HG02763 (cell line): Measurements from ENCODE around the gene HOXC13.

Experiments
- ATAC-seq: cut with Tn5 transposase; IDR thresholded peaks from one replicate; pipeline ENCODE4 v1.9.1; 2021; ENCODE audit warnings: mild to moderate bottlenecking, moderate library complexity; ENCODE audit not compliant: unreplicated experiment

HOXC13 gene, protein sequence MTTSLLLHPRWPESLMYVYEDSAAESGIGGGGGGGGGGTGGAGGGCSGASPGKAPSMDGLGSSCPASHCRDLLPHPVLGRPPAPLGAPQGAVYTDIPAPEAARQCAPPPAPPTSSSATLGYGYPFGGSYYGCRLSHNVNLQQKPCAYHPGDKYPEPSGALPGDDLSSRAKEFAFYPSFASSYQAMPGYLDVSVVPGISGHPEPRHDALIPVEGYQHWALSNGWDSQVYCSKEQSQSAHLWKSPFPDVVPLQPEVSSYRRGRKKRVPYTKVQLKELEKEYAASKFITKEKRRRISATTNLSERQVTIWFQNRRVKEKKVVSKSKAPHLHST

DNA sequence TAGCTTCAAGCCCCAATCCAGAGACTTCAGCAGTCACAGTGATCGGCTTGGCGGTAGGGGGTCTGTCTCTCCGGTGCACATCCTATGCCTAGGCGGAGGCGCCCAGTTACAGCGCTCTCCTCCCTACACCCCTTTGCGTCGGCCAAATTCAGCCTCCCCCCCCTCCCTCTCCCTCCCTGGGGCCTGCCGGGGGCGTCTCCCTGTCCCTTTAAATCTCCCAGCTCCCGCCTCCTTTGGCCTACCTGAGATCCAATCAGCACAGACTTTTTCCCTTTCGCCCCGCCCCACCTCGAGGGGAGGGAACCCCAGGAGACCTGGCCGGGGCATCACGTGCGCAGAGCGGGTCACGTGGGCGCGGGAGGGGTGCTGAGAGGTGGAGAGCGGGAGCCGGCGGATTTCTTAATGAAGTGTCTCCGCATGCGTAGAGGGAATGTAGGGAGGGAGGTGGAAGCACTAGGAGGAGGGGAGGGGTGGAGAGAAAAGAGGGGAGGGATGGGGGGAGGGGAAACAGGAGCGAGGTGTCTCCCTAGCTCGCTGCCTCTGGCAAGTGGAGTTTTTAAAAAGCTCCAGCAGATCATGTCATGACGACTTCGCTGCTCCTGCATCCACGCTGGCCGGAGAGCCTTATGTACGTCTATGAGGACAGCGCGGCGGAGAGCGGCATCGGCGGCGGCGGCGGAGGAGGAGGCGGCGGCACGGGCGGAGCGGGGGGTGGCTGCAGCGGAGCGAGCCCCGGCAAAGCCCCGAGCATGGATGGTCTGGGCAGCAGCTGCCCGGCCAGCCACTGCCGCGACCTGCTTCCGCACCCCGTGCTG, at the start of gene HOXC13:
TSS of gene HOXC13 (plus strand) at position 506 of the 815 bp plus-strand sequence. CDS start at position 582, 76 bp downstream.
- no peak for ATAC-seq

DNA sequence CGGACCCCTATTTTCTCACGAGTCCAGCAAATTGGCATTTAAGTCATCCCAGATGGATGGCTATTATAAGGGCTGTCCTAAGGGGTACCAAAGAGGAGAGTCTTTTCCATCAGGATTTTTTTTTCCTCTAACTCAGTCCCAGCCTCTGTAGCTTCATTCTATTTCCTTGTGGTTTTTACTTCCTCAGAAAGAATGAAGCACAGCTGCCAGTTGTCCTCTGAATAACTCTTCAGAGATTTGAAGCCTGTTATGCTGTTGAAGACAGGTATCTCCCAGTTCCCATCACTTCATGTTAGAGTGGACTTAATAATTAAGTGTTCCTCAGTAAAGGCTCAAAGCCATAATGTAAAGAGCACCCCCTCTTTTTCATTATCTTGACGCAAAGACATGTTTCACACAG, 48.5 kb upstream of the HOXC13 start:
- ATAC-seq, result no peak

DNA sequence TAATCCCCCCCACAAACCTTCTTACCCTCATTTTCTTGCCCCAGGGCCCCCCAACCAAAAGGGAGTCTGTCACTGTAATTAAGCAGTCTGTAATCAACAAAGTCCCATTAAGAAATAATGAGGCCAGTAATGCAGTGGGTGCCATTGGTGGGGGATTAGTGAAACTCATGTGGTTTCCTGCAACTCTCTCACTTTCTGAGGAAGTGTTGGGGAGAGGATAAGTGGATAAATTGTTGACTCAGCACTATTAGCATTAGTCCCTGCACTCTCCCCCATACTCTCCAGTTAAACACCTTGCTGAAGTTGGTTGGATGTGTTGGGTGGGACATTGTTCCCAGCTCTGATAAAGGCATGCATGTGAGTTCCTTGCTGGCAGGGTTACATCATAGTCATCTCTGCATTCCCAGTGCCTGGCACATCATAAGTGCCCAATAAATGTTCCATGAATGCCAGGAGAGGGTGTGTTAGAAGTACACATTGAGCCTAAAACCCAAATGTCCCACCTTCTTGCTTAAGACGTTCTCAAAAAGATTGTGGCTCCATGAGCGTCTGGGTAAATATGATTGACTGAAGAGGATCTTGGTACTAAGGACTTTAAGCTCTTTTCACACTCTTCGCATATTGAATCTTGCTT, 45.8 kb upstream of the HOXC13 start:
- no peak for ATAC-seq

DNA sequence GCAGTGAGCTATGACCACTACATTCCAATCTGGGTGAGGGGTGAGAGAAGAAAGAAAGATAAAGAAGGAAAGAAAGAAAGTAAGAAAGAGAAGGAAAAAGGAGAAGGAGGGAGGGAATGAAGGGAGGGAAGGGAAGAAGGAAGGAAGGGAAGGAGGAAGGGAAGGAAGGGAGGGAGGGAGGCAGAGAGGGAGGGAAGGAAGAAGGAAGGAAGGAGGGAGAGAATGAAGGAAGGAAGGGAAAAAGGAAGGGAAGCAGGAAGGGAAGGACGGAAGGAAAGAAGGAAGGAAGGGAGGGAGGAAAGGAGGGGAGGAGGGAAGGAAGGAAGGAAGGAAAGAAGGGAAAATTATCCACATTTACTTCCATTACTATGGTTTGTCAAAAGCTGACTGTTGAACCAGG, 39.4 kb upstream of the HOXC13 start:
- no peak for ATAC-seq

DNA sequence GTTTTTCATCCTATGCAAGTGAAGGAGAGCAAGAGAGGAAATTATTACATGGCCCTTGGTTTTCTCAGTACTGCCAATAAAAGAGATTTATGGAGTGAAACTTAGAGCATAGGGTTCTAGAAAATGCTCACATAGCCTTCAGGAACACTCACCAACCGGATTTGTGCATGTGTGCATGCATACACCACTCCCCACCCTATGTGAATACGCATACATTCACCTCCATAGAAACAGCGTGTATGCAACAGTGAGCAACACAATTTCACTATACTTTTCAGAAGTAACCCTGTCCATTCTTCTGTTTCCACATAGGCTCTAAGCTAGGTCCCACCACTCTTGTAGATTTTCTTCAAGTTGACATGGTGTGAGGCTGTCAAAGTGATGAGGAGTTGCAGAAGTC, 31.5 kb upstream of the HOXC13 start:
- ATAC-seq, result no peak

DNA sequence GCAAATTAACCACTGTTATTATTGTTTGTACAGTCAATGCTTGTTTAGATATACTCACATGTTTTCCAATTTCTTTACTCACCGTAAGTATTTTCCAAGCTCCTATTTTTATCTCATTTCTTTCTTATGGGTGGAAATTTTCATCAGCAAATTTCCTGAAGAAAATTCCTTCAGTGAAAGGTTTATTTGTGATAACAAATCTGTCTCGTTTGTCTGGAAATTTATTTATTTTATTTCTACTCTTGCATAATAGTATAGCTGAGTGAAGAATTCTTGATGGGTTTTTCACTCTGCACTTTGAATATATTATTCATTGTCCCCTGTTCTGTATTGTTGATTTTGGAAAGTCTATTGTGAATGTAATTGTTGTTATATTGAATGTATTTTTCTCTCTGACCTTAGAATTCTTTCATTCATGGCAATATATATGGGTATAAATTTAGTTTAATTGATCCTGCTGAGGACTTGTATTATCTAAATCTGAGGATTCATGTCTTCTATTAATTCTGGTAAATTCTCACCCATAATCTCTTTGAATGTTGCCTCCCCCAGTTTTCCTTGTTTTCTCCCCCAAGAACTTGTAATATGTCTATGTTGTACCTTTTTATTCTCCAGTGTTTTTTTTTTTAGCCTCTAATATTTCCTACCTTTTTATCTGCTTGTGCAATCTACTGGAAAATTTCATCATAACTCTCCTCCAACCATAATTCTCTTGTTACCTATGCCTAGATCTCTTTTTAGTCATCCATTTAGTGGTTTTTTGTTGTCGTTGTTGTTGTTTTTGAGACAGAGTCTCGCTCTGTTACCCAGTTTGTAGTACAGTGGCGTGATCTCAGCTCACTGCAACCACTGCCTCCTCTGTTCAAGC, 21.6 kb upstream of the HOXC13 start:
- ATAC-seq, result no peak

DNA sequence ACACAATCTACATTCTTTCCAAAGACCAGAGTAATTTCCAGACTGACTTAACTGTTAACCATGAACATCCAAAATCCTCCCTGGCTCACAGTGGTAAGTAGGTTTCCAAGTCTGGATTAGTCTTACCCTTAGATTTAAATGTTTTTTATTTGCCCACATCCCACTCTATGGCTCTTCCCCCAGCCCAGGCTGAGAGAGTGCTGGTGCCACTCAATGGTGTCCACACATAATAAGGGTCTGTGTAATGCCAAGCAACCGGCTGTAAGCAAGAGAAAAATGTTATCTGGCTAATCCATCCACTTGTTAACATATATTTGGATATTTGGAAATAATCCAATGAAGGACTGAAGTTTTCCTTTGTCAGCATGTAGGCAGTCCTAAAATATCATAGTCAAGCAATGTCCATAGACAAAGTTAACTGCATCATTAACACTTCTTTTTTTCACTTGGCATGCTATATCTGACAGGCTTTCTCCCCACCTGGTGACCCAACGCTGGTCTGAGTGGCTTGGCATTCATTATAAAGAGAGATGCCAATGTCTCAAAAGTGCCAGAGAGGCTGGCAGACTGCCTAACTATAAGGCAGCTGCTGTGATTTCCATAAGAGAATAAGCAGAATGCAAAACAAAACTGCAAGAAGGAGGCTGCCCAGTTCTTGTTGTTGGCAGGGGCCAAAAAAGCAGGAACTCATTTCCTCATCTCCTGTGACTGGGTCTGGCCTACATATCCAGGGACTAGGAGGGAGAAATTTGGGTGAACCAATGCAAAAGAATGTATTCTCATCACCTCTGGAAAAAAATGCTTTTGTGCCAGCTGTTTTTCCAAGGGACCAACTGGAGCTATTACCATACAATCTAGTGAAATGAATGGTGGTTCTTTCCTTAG, 13.9 kb upstream of the HOXC13 start:
- no peak for ATAC-seq

DNA sequence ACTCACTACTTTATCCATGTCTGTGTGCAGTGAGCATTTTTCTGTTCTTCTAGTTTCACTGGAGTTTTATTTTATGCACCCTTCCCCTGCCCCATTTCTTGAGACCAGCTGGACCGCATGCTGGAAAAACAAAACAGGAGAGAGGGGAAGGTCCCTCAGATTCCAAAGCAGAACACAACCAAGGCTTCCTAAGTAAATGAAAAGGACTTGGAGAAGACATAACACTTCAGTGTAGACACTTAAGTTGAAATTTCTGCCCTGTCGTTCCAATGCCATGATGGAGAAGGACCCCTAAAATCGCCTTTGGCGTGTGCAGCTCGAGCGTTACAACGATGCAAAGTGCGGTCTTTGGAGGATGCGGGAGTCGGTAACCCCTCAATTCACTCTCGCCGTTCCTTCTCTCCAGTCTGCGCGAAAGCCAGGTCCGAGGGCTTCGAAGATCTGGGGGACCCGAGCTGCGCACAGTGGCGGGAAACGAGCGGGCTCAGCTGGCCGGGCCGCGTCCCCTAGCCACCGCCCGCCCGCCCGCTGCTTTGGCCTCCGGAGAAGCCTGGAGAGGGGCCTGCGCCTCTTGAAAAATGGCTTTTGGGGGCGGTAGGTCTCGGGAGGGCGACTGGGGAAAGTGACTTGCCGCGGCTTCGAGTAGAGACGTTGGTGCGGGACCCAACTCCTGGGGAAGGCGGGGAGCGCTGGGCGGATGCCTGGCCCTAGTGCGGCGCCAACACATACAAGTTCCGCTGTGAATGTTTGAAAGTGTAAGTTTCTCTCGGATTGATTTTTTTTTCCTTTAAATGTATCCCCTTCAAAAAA, 11.2 kb upstream of the HOXC13 start:
- ATAC-seq, result no peak

DNA sequence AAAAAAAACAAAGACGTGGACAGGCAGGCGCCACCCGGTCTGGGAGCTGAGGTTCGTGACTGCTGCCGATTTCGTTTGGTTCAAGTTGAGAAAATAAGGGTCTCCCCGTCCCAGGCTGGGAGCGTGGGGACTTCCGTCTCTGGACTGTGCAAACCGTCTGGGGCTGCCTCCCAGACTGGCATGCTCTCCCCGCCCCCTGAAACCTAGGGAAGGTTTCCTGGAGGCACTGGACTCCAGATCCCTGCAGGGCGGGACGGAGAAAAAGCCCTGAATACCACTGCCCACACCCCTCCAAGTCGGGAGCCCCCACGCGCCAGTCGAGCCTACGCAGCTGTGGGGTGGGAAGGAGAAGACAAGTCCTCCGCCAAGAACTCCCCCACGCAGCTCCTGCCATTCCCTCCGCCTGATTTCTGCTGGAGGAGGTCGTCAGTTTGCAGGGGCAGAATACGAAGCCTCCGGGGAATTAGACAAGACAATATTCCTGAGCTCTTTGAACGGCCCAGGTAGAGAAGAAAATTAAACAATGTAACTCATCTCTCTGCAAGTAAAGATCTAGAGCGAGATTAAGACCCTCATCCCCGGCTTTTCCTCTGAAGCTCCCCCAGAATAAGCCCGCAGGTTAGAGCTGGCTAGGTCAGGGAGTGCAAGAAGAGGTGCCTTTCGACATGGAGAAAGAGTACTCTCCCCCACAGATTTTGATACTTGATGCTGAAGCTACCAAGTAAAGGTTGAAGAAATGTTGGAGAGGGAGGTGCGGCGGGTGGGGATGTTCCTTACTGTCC, 10.4 kb upstream of the HOXC13 start:
- ATAC-seq, result no peak

DNA sequence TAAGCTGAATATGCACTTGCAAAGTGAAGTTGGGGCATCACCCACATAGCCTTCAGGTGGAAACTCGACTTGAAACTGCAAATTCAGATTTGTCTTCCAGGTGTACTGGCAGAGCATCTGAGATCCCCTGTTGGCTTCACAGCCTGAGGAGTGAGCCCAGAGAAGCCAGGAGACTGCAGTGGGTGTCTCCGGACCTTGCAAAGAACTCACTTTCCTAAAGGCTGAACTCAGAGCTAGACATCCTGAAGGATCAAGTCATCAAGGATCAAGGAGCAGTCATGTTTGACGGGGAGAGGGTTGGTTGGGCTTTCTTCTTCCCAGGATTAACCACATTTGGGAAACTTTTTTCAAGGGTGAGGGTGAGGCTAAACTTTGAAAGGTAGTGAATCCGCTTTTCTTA, 9.1 kb upstream of the HOXC13 start:
- ATAC-seq, result no peak

DNA sequence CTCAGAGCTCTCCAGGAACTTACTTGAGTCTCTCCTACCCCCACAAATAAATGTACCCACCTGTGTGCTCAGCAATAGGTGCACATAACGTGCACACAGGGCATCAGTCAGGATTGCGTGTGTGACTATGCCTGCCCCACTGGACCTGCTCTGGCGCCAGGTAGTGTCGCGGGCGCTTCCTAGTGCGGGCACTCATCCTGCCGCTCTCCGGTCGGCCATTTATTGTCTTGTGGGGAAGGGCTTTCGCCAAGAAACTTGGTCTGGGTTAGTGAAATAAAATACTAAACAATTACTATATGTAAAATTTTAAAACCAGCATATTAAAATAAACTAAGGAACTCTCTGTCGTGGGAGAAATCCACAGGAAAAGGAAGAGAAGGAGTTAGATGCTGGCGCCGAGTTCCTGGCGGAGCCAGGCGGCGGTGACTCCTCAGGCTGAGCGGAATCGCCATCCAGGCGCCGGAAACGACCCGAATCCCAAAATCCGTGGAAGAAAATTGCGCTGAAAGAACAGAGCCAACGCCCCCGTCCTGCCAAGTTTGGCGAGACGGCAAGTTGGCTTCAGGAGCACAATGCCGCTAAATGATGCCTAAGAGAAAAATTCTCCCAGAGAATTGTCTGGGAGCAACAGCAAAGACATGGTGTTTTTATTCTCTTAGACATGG, 7.9 kb upstream of the HOXC13 start:
- ATAC-seq, result no peak

DNA sequence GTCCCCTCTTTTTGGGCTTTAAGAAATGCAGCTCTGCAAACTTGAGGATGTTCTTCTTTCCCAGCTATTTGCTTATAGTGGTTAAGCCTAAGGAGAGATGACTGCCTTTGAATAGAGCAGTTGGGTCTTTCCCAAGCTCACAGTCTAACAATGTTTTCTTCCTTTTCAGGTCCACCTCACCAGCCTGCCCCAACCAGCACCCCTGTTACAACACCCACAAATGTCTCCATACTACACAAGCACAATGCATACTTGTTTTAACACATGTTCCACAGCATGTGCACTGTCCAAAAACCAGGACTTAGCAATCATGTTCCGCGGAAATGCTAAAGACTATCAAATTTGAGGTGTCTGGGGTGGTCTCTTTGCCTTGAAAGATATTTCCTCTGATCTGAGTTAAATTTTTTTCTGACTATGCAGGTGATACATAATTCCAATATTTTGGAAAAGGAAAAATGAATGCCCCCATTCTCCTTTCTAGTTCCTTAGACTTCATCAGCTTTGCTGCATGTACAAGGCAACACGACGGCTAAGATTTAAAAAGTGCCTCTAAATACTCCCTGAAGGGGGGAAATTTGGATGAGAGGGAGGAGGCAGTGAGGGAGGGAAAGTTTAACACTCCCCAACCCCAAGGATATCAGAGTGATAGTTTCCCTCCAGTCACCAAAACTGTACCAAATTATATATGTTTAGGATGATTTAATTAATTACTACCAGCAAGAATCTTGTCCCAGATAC, 6.6 kb upstream of the HOXC13 start:
- no peak for ATAC-seq

DNA sequence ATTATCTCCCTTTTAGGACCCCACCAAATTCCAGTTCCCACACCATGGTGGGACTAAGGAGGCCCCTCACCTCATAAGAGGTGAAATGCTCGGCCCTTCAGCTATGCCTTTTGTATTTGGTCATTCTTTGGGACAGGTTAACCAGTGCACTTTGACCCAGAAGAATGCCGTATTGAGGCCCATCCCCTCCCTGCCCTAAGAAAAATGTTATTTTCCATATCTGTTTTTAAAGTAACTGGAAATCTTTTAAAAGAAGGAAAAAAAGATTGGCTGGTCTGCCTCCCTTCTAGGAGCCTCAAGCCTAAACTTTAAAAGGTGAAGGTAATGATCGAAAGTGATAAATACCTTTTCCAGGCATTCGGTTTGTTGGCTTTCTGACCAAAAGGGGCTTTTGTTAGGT, 5.7 kb upstream of the HOXC13 start:
- no peak for ATAC-seq

DNA sequence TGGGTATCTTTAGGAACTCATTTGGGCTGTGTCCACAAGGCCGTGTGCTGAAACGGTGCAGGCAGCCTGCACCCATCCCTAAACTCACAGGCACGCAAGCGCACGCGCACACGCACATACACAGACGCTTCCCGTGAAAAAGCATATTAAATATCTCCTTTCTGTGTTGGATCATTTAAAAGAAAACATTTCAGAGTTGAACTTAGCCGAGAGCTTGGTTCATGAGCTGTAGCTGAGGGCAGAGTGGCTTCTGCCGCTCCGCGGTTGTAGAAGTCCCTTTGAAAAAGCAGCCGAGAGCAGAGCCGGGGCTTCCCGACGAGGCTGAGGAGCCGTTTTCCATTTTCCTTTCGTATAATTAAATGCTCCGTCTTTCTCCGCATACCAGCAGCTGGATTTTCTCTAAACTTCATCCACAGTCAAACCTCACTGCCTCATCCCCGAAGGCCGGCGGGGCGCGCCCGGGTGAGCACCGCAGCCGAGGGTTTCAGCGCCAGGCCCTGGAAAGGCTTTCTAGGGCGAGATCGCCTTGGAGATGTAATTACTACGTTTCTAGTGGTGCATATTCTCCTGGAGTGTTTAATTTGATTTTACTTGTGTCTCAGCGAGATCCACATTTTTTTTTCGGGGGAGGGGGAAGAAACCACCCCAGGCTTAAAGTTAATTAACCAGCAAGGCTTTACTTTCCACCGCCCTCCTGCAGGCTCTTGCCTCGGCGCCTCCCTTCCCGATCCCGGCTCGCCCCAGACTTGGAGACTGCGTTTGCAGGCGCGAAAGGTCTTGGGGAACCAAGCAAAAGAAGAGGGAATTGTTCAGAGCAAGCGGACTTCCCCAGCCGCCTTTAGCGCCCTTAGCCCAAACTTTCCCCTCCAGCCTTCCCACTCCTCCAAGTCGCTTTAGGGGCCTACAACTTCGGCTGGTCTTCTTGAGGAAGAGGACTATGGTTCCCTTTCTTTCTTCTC, 3.0 kb upstream of the HOXC13 start:
- no peak for ATAC-seq

DNA sequence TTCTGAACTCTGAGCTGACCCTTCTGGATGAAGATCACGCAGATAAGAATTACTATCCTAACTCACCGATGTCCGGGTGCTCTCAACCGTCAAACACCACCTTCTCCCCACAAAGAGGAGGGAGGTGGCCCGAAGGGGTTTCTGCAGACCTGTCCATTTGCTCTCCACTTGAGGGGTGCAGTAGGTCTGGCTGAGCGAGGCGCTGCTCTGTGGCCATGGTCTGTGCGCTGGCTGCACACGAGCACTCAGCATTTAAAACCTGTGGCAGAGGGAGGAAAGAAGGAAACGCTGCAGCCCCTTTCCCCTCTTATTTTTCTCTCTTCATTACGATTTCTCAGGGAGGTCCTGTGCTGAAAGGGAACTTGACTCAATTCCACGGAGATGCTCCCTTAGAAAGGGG, 1.5 kb upstream of the HOXC13 start:
- no peak for ATAC-seq
